HepG2 (cell line): Measurements from ENCODE around the gene SYCE1. TPM values are rescaled to one million over a fixed set of nuclear protein-coding genes. Genes with fewer than 3 reads are reported as not detected.
A peak's percentile ranks its signal among the peaks of the same experiment; 100 is the strongest.
"Not testable (repeated sequence)": the region's sequence is repeated elsewhere in the genome, so short reads cannot be mapped to it uniquely, and the experiment has no call there.

ENCODE experiments used
- ATAC-seq: fragments of 200-7000 bp; cut with Tn5 transposase; 3 replicates; pipeline ENCODE4 v1.9.1; 2020; ENCODE audit warnings: mild to moderate bottlenecking, moderate library complexity
- BruUV-seq: library from RNA; stranded (reverse); fragments of 400-500 nt; replicated peaks from 2 replicates; lab custom pipeline; 2021; lab: Mats Ljungman, UMichigan
- CTCF ChIA-PET: fragments of 300-600 bp; formaldehyde crosslinking; extraction: SDS; loops from one replicate; lab custom pipeline; 2021; ENCODE audit warnings: low total read pairs, inconsistent platforms, low intra/inter-chr PET ratio; lab: Yijun Ruan, JAX
- POLR2A ChIA-PET: fragments of 350-600 bp; sonication (Branson Sonifier 250); formaldehyde crosslinking; loops from one replicate; lab custom pipeline; 2020; ENCODE audit warnings: antibody characterized with exemption, inconsistent platforms; lab: Yijun Ruan, JAX
- DNase-seq: peaks from one replicate; pipeline ENCODE4 v3.0.0-alpha.2; 2015; ENCODE audit warnings: low spot score
- FAIRE-seq: peaks from 3 replicates; lab custom pipeline; 2011; peaks lifted over from hg19 to GRCh38; lab: Jason Lieb, UNC
- H2AFZ ChIP-seq: one replicate; pipeline ENCODE4 v1.6.1; 2011; ENCODE audit warnings: low read length, inconsistent platforms
- H3K27ac ChIP-seq: fragments of 300-600 bp; 3 replicates; pipeline ENCODE4 v1.8.0; 2011; ENCODE audit warnings: mixed run types, mild to moderate bottlenecking, mixed read lengths, low read length, inconsistent platforms; ENCODE audit not compliant: insufficient read depth; ENCODE audit errors: extremely low read length
- H3K27me3 ChIP-seq, 2 experiments: fragments of 200-600 bp in 1 of 2; 2 replicates in 1 of 2; 3 replicates in 1 of 2; pipeline versions ENCODE4 v1.6.0 to v1.8.0; 2011; ENCODE audit warnings: low read length in 2 of 2, mild to moderate bottlenecking in 2 of 2, moderate library complexity in 2 of 2, inconsistent platforms in 1 of 2; ENCODE audit not compliant: insufficient read depth in 2 of 2, control insufficient read depth in 1 of 2
- H3K36me3 ChIP-seq, 2 experiments: fragments of 200-600 bp in 1 of 2; replicated peaks in 1 of 2; 2 replicates in 1 of 2; 3 replicates in 1 of 2; pipeline versions ENCODE4 v1.5.1 to v1.8.0; 2011; ENCODE audit warnings: low read length in 2 of 2, inconsistent platforms in 1 of 2; ENCODE audit not compliant: insufficient read depth in 2 of 2, control insufficient read depth in 1 of 2
- H3K4me1 ChIP-seq: 2 replicates; pipeline ENCODE4 v1.5.1; 2012; ENCODE audit warnings: low read length, inconsistent platforms; ENCODE audit not compliant: insufficient read depth
- H3K4me2 ChIP-seq: 2 replicates; pipeline ENCODE4 v1.6.0; 2011; ENCODE audit warnings: low read depth, low read length, inconsistent platforms
- H3K4me3 ChIP-seq, 3 experiments: fragments of 200-600 bp in 1 of 3; sonication (generic), shearing (Covaris generic) in 1 of 3; replicated peaks in 1 of 3; 2 replicates each; pipeline ENCODE4 v1.5.1; 2011 to 2016; ENCODE audit warnings: low read length in 3 of 3, inconsistent platforms in 2 of 3, low read depth in 2 of 3, mild to moderate bottlenecking in 2 of 3, control low read depth in 1 of 3, mixed read lengths in 1 of 3; ENCODE audit not compliant: insufficient read depth in 1 of 3
- H3K79me2 ChIP-seq: one replicate; pipeline ENCODE4 v1.6.1; 2011; ENCODE audit warnings: low read length, inconsistent platforms; ENCODE audit not compliant: insufficient read depth
- H3K9ac ChIP-seq: 2 replicates; pipeline ENCODE4 v1.6.0; 2011; ENCODE audit warnings: mild to moderate bottlenecking, low read depth, low read length, inconsistent platforms; ENCODE audit not compliant: insufficient read depth
- H3K9me3 ChIP-seq: 2 replicates; pipeline ENCODE4 v1.5.1; 2012; ENCODE audit warnings: mild to moderate bottlenecking, low read length
- H4K20me1 ChIP-seq: 2 replicates; pipeline ENCODE4 v1.6.0; 2011; ENCODE audit warnings: inconsistent platforms, mild to moderate bottlenecking, low read length, moderate library complexity; ENCODE audit not compliant: insufficient read depth
- ATF7 ChIP-seq, 2 experiments: fragments of 450-650 bp in 1 of 2; sonication (generic) in 1 of 2; formaldehyde crosslinking in 1 of 2; IDR thresholded peaks; 2 replicates each; pipeline versions ENCODE4 v1.4.0 to v1.6.1; 2016 to 2020; ENCODE audit warnings: antibody characterized with exemption in 1 of 2, mild to moderate bottlenecking in 1 of 2, missing genetic modification reagents in 1 of 2
- FOXM1 ChIP-seq: sonication (generic); formaldehyde crosslinking; IDR thresholded peaks from 2 replicates; pipeline ENCODE4 v1.5.0; 2020; ENCODE audit warnings: missing genetic modification reagents
- HIVEP1 ChIP-seq: sonication (generic); formaldehyde crosslinking; IDR thresholded peaks from 2 replicates; pipeline ENCODE4 v1.4.0; 2020; ENCODE audit warnings: mild to moderate bottlenecking, missing genetic modification reagents
- MXD4 ChIP-seq: IDR thresholded peaks from 2 replicates; pipeline ENCODE4 v1.6.1; 2016; ENCODE audit warnings: mild to moderate bottlenecking, missing biosample characterization, missing genetic modification reagents
- MYNN ChIP-seq: sonication (generic); formaldehyde crosslinking; IDR thresholded peaks from 2 replicates; pipeline ENCODE4 v1.4.0; 2020; ENCODE audit warnings: mild to moderate bottlenecking, low read depth, missing genetic modification reagents
- RAD21 ChIP-seq: fragments of 450-650 bp; formaldehyde crosslinking; IDR thresholded peaks from 2 replicates; pipeline ENCODE4 v1.5.0; 2020; ENCODE audit warnings: mild to moderate bottlenecking
- SMAD3 ChIP-seq: sonication (generic); formaldehyde crosslinking; IDR thresholded peaks from 2 replicates; pipeline ENCODE4 v1.4.0; 2020; ENCODE audit warnings: missing genetic modification reagents
- ZNF468 ChIP-seq: sonication (generic); formaldehyde crosslinking; IDR thresholded peaks from 2 replicates; pipeline ENCODE4 v1.8.0; 2022; ENCODE audit warnings: mild to moderate bottlenecking, moderate library complexity, missing genetic modification reagents
- ZNF781 ChIP-seq: sonication (generic); formaldehyde crosslinking; IDR thresholded peaks from 2 replicates; pipeline ENCODE4 v1.5.1; 2020; ENCODE audit warnings: borderline replicate concordance, mild to moderate bottlenecking, missing genetic modification reagents; ENCODE audit errors: not compliant biosample characterization
- WGBS: methylation state at CpG from one replicate; pipeline ENCODE4 v1.1.6; 2017; ENCODE audit warnings: low lambda C conversion rate; 5-methylcytosine and 5-hydroxymethylcytosine counted together
- in situ Hi-C: cut with HindIII; loops from 2 replicates; pipeline ENCODE4 v1.10.0; 2017; ENCODE audit warnings: low pct_unique_long_range_greater_than_20kb; ENCODE audit not compliant: extremely low pct_ligation_motif_present
- intact Hi-C: fragments of 100-400 bp; cut with micrococcal nuclease; formaldehyde crosslinking; loops from one replicate; pipeline ENCODE4 v1.10.0; 2022; ENCODE audit not compliant: unreplicated experiment
- polyA plus RNA-seq, 8 experiments: library from polyadenylated mRNA; depleted of rRNA in 3 of 8; stranded (reverse) in 7 of 8; unstranded in 1 of 8; fragments of >200 nt; fragmentation: Illumina TruSeq in 4 of 8; extraction: Trizol in 4 of 8; gene quantifications; 2 replicates each; pipeline versions ENCODE4 v1.2.1 to v1.2.3, GENCODE V29; 2011 to 2016; ENCODE audit warnings: low read depth in 4 of 8, missing spikeins in 1 of 8, mixed read lengths in 1 of 8; ENCODE audit not compliant: insufficient read depth in 1 of 8
- total RNA-seq, 5 experiments: library from RNA; depleted of rRNA; stranded (reverse); fragments of >200 nt; fragmentation: Illumina TruSeq; extraction: Trizol; gene quantifications; 2 replicates each; pipeline ENCODE4 v1.2.3, GENCODE V29; 2016; ENCODE audit warnings: low read depth in 1 of 5

The SYCE1 gene
- total and polyA plus RNA-seq, 2 of the 13 experiments (the other 11 are each of a cell fraction or from before 2014, with no cell fraction given) = not detected

GRCh38 chr10:133608855-133609254 is 43.5 kb upstream of the SYCE1 start (continued):
- no peak for TF ChIP-seq MYNN (CRISPR knock-in tag)
- no peak for TF ChIP-seq HIVEP1 (CRISPR knock-in tag)

- H4K20me1 ChIP-seq, H3K27ac ChIP-seq, in situ Hi-C loops, H3K36me3 ChIP-seq, H2AFZ ChIP-seq, FAIRE-seq, H3K27me3 ChIP-seq, H3K79me2 ChIP-seq, intact Hi-C loops, H3K9me3 ChIP-seq, POLR2A ChIA-PET, H3K4me2 ChIP-seq, DNase-seq, H3K4me3 ChIP-seq, H3K9ac ChIP-seq, BruUV-seq, CTCF ChIA-PET, H3K4me1 ChIP-seq, ATAC-seq: not testable (repeated sequence)
- 0% methylated on average over 2 of the region's 2 CpGs for WGBS
Observed at GRCh38 chr10:133603434-133603833, 38.1 kb upstream of the SYCE1 start.

- H3K9ac ChIP-seq = no peak overlapping the region
- no peak overlapping the region for H2AFZ ChIP-seq
- H4K20me1 ChIP-seq = no peaks in the 10 kb centered on the region
- BruUV-seq = no TSS peak
- in situ Hi-C loops = no loop called here
- 16% methylated on average over 3 of the region's 3 CpGs for WGBS
- POLR2A ChIA-PET = no interaction called here
- no peak overlapping the region for H3K27ac ChIP-seq
- ATAC-seq (no peak), FAIRE-seq (no peak), DNase-seq (no peak)
- H3K9me3 ChIP-seq = no peaks in the 10 kb centered on the region
- intact Hi-C loops = no loop called here
- no peaks in the 10 kb centered on the region for H3K36me3 ChIP-seq
- no peak overlapping the region for H3K4me2 ChIP-seq
- no peaks in the 10 kb centered on the region for H3K27me3 ChIP-seq
- no peak overlapping the region for H3K4me3 ChIP-seq
- CTCF ChIA-PET = no interaction called here
- no peaks in the 10 kb centered on the region for H3K4me1 ChIP-seq
- no peaks in the 10 kb centered on the region for H3K79me2 ChIP-seq
- TF ChIP-seq MXD4 (CRISPR knock-in tag) (no peak), SMAD3 (CRISPR knock-in tag) (no peak), ATF7 (IDR thresholded peaks at IDR 0.05) (peak; percentile 64; the same call in 1 of the 2 replicates), ATF7 (CRISPR knock-in tag; IDR thresholded peaks at IDR 0.05) (no peak), ZNF468 (CRISPR knock-in tag) (no peak), ZNF781 (no peak), RAD21 (CRISPR knock-in tag) (no peak), FOXM1 (CRISPR knock-in tag) (no peak)
- TF ChIP-seq, all 625 proteins: peak for 1
Observed at GRCh38 chr10:133600657-133601056, 35.3 kb upstream of the SYCE1 start.

- H3K9me3 ChIP-seq, H3K4me3 ChIP-seq, intact Hi-C loops, H3K9ac ChIP-seq, POLR2A ChIA-PET, FAIRE-seq, DNase-seq, H3K4me2 ChIP-seq, BruUV-seq, H3K36me3 ChIP-seq, in situ Hi-C loops, H3K27ac ChIP-seq, H2AFZ ChIP-seq, H3K4me1 ChIP-seq, H3K27me3 ChIP-seq, H3K79me2 ChIP-seq, H4K20me1 ChIP-seq, ATAC-seq, CTCF ChIA-PET: not testable (repeated sequence)
- 9% methylated on average over 8 of the region's 8 CpGs for WGBS
Observed at GRCh38 chr10:133599869-133600268, 34.5 kb upstream of the SYCE1 start.
